Immature natural killer cell (primary cell): Measurements from ENCODE around the gene MRPL36. TPM values are rescaled to one million over a fixed set of nuclear protein-coding genes. Genes with fewer than 3 reads are reported as not detected.

Experiments used
- DNase-seq, 3 donors: peaks; one replicate each; pipeline ENCODE4 v3.0.0; 2022; ENCODE audit warnings: mixed read lengths in 1 of 3
- H3K27ac Mint-ChIP-seq, 6 donors: one replicate each; pipeline ENCODE4 v1.8.0; 2020; ENCODE audit warnings: mixed read lengths in 6 of 6, mild to moderate bottlenecking in 5 of 6, inconsistent platforms in 4 of 6, moderate library complexity in 3 of 6
- H3K27me3 Mint-ChIP-seq, 3 donors: one replicate each; pipeline ENCODE4 v1.8.0; 2020 to 2021; ENCODE audit warnings: low read depth in 3 of 3, mild to moderate bottlenecking in 3 of 3, mixed read lengths in 3 of 3, moderate library complexity in 3 of 3, inconsistent platforms in 1 of 3
- H3K36me3 Mint-ChIP-seq, 3 donors: one replicate each; pipeline ENCODE4 v1.8.0; 2020; ENCODE audit warnings: mixed read lengths in 3 of 3, inconsistent platforms in 2 of 3, mild to moderate bottlenecking in 2 of 3
- H3K4me1 Mint-ChIP-seq, 2 donors: one replicate each; pipeline ENCODE4 v1.8.0; 2020; ENCODE audit warnings: inconsistent platforms in 2 of 2, mild to moderate bottlenecking in 2 of 2, mixed read lengths in 2 of 2, moderate library complexity in 1 of 2
- H3K4me3 Mint-ChIP-seq, 5 donors: one replicate each; pipeline ENCODE4 v1.8.0; 2020; ENCODE audit warnings: mild to moderate bottlenecking in 5 of 5, mixed read lengths in 5 of 5, inconsistent platforms in 3 of 5, moderate library complexity in 3 of 5
- H3K9me3 Mint-ChIP-seq, 6 donors: one replicate each; pipeline ENCODE4 v1.8.0; 2020; ENCODE audit warnings: mild to moderate bottlenecking in 6 of 6, mixed read lengths in 6 of 6, inconsistent platforms in 4 of 6, moderate library complexity in 3 of 6
- polyA plus RNA-seq, 3 donors: library from polyadenylated mRNA; unstranded; fragments of 300-500 nt; fragmentation: Illumina TruSeq; gene quantifications; one replicate each; pipeline ENCODE4 v1.2.3, GENCODE V29; 2021

The MRPL36 gene
- polyA plus RNA-seq, 3 donors from 2014 or later, result 86.5 to 142 (median 87.6) TPM

GRCh38 chr5:1772634-1773033, 27.0 kb downstream of the MRPL36 start:
- H3K4me3 Mint-ChIP-seq, result no peak overlapping the region
- no peak for DNase-seq
- H3K27ac Mint-ChIP-seq, result no peak overlapping the region
- no peaks in the 10 kb centered on the region for H3K9me3 Mint-ChIP-seq
- H3K36me3 Mint-ChIP-seq, result no peaks in the 10 kb centered on the region
- no peaks in the 10 kb centered on the region for H3K4me1 Mint-ChIP-seq
- peaks cover 2 to 9% (median 4%) of the 10 kb centered on the region in 3 donors for H3K27me3 Mint-ChIP-seq

DNA sequence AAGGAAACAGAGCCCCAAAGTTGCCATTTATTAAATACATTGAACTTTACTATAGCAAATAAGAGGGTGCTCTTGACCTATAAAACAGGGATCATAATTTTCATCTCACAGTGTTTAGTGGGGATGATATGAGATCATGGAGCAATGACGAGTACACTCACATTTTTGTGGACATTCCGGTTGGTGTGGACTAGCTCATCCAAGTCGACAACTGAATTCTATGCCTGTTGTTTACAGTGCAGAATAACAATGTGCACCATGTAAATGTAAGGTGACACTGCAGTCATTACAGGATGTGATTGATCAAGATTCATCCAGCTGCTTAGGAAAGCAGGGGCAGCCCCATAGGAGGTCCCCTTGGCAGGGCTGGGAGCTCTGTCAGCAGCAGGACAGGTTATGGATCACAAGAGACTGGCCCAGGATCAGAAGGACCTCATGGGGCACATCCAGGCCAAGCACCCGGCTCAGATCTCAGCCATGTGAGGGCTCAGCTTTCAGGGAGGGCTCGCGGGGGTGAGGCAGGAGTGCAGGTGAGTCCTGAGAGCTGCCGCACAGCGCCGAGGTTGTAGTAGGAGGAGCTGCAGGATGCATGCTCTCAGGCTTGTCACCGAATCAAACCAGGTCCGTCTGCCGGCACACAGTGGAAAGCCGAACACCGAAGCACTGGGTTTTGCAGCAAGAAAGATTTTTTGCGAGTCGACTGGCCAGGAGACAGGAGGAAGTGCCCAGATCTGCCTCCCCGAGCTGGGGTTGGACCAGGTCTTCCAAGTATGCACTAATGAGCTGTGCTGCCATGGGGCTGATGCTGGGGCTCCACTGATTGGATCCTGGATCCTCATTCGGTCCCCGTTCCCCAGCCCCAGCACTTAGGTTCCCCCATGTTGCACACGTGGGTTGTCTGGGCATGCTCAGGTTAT, 28.2 kb downstream of the MRPL36 start:
- Mint-ChIP-seq H3K9me3 (no peaks in the 10 kb centered on the region), H3K36me3 (no peaks in the 10 kb centered on the region), H3K4me3 (no peak overlapping the region), H3K27me3 (peaks cover 2 to 7% (median 4%) of the 10 kb centered on the region in 3 donors), H3K27ac (no peak overlapping the region), H3K4me1 (no peaks in the 10 kb centered on the region)
- DNase-seq, result no peak

DNA sequence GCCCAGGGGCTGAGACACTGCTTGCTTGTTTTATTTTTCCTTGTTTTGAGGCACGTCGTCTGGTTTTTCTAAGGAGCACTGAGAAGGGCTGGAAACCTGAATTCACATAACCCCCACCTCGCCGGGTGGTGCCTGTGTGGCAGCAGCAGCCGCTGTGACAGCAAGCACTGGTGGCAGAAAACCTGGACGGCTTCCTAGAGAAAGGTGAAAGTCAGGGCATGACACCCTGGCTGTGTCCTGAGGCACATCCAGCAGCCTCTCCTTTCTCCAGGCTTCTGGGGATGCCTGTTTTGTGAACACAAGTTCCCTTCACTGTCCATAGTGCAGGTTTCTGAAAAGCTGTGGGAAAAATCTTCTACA, 29.2 kb downstream of the MRPL36 start:
- no peak overlapping the region for H3K4me3 Mint-ChIP-seq
- H3K4me1 Mint-ChIP-seq, result no peaks in the 10 kb centered on the region
- DNase-seq, result no peak
- no peaks in the 10 kb centered on the region for H3K9me3 Mint-ChIP-seq
- no peaks in the 10 kb centered on the region for H3K36me3 Mint-ChIP-seq
- H3K27me3 Mint-ChIP-seq, result peaks cover 2 to 6% (median 4%) of the 10 kb centered on the region in 3 donors
- H3K27ac Mint-ChIP-seq, result no peak overlapping the region

- Mint-ChIP-seq H3K4me3 (no peak overlapping the region), H3K27ac (no peak overlapping the region), H3K36me3 (no peaks in the 10 kb centered on the region), H3K4me1 (no peaks in the 10 kb centered on the region), H3K9me3 (no peaks in the 10 kb centered on the region), H3K27me3 (peaks cover 0 to 6% (median 4%) of the 10 kb centered on the region in 3 donors)
- no peak for DNase-seq
These were observed 29.7 kb downstream of the MRPL36 start for GRCh38 chr5:1769752-1770442.

GRCh38 chr5:1769017-1769640, 30.5 kb downstream of the MRPL36 start:
- Mint-ChIP-seq H3K27me3 (peaks cover 0 to 6% (median 6%) of the 10 kb centered on the region in 3 donors), H3K9me3 (no peaks in the 10 kb centered on the region), H3K27ac (no peak overlapping the region), H3K4me1 (no peaks in the 10 kb centered on the region), H3K36me3 (no peaks in the 10 kb centered on the region), H3K4me3 (no peak overlapping the region)
- DNase-seq, result no peak

DNA sequence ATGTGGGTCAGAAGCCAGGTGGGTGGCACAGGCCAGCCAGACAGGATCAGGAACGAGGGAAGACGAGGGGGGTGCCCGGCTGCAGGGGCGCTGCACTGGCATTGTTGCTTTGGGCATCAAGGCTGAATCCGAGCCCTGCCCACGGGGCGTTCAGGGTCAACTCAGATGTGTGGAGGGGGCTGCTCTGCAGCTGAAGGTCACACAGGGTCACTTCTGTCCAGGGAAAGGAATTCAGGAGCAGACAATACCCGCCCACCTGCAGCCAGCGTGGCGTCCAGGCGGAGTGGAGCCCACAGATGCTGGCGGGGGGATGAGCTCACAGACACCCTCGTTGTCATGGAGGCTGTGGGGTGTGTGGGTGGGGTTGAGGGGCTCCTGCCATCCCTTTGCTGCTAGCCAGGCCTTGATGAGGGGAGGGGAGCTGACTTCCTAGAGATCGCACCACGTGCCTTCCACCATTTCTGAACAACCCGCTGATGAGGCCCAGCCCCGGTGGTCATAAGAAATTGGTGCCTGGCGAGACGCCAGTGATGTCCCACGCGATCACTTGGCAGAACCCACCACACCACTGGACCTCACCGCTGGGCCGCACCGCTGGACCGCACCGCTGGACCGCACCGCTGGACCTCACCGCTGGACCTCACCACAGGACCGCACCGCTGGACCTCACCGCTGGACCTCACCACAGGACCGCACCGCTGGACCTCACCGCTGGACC, 31.2 kb downstream of the MRPL36 start:
- Mint-ChIP-seq H3K27me3 (peaks cover 0 to 6% (median 6%) of the 10 kb centered on the region in 3 donors), H3K4me3 (no peak overlapping the region), H3K4me1 (no peaks in the 10 kb centered on the region), H3K27ac (no peak overlapping the region), H3K36me3 (no peaks in the 10 kb centered on the region), H3K9me3 (no peaks in the 10 kb centered on the region)
- no peak for DNase-seq

GRCh38 chr5:1767524-1768282, 31.9 kb downstream of the MRPL36 start:
- no peak for DNase-seq
- Mint-ChIP-seq H3K36me3 (no peaks in the 10 kb centered on the region), H3K9me3 (no peaks in the 10 kb centered on the region), H3K27me3 (peaks cover 0 to 6% (median 2%) of the 10 kb centered on the region in 3 donors), H3K4me1 (no peaks in the 10 kb centered on the region), H3K4me3 (no peak overlapping the region), H3K27ac (no peak overlapping the region)

- H3K4me3 Mint-ChIP-seq, result no peak overlapping the region
- no peaks in the 10 kb centered on the region for H3K4me1 Mint-ChIP-seq
- no peak for DNase-seq
- no peaks in the 10 kb centered on the region for H3K36me3 Mint-ChIP-seq
- no peak overlapping the region for H3K27ac Mint-ChIP-seq
- peaks cover 0 to 6% (median 2%) of the 10 kb centered on the region in 3 donors for H3K27me3 Mint-ChIP-seq
- no peaks in the 10 kb centered on the region for H3K9me3 Mint-ChIP-seq
These were observed 33.8 kb downstream of the MRPL36 start for GRCh38 chr5:1765880-1766235.

DNA sequence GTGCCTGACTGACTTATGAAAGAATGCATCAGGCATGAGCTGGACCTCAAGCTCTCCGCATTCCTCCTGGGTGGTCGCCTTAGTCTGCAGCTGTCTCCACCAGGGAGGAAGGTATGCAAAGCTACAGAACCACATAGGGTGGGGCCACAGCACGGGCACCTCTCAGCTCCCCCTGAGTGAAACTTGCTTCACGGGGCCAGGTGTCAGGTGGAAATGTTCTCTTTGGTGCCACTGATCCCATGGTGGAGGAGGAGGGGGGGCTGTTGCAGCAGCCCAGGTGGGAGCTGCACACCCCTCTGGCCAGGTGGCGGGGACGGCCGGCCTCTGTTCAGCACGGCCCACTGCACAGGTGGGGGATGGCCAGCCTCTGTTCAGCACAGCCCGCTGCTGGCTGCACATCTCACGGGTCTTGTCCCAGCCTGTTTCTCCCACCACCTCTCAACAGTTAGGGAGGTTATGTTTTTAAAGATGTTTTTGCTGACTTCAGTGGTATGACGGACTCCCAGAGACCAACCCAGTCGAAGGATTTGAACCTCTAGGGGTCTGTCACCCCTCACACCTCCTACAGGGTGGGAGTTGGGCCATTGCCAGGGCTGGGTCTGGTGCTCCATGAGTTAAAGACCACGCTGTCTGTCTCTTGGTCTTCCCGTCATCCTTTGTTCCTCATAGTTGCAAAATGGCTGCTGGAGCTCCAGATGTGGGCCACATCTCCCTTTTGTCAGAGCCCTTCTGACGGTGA, 34.3 kb downstream of the MRPL36 start:
- Mint-ChIP-seq H3K4me1 (no peaks in the 10 kb centered on the region), H3K9me3 (no peaks in the 10 kb centered on the region), H3K27ac (no peak overlapping the region), H3K4me3 (no peak overlapping the region), H3K36me3 (no peaks in the 10 kb centered on the region), H3K27me3 (peaks cover 0 to 6% (median 2%) of the 10 kb centered on the region in 3 donors)
- DNase-seq, result no peak

DNA sequence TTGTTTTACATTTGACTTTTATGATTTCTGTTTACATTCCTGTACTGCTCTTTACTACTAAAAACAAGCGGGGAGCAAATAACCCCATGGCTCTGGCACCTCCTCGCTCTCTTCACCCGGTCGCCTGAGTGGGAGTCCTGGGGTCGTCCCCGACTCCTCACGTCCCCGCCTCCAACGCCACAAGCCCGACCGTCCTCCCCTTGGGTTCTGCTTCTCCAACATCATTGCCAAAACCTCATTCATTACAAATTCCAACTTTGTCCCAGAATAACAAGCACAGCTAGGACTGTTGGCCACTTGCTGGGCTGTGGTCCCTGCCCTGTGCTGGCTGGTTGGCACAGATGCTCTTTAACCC, 35.1 kb downstream of the MRPL36 start:
- DNase-seq, result no peak
- no peak overlapping the region for H3K27ac Mint-ChIP-seq
- no peaks in the 10 kb centered on the region for H3K4me1 Mint-ChIP-seq
- H3K4me3 Mint-ChIP-seq, result no peak overlapping the region
- H3K9me3 Mint-ChIP-seq, result no peaks in the 10 kb centered on the region
- no peaks in the 10 kb centered on the region for H3K36me3 Mint-ChIP-seq
- peaks cover 0 to 3% (median 2%) of the 10 kb centered on the region in 3 donors for H3K27me3 Mint-ChIP-seq

GRCh38 chr5:1763960-1764605, 35.6 kb downstream of the MRPL36 start:
- Mint-ChIP-seq H3K4me1 (no peaks in the 10 kb centered on the region), H3K27me3 (peaks cover 0 to 2% (median 1%) of the 10 kb centered on the region in 3 donors), H3K27ac (no peak overlapping the region), H3K36me3 (no peaks in the 10 kb centered on the region), H3K4me3 (no peak overlapping the region), H3K9me3 (no peaks in the 10 kb centered on the region)
- DNase-seq, result no peak

DNA sequence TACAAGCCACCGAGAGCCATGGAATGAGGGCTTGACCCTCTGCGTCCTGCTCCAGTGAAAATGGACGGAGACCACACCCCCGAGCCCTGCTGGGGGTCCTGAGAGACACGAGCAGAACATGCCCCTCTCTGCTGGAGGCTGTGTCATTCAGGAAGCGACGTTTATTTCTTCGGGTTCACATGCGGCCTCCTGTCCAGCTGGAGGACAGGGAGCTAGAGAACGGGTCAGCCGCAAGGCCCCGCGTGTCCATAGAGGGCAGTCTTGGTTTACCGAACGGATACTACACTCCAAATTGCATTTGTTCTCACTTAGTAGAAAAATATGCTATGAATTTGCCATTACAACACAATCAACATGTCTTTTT, 36.1 kb downstream of the MRPL36 start:
- Mint-ChIP-seq H3K27me3 (peaks cover 0 to 5% (median 1%) of the 10 kb centered on the region in 3 donors), H3K27ac (no peak overlapping the region), H3K9me3 (peaks cover 0 to 2% (median 0%) of the 10 kb centered on the region in 6 donors), H3K36me3 (no peaks in the 10 kb centered on the region), H3K4me1 (no peaks in the 10 kb centered on the region), H3K4me3 (no peak overlapping the region)
- peak in 2 of 3 donors; percentile 10 to 25 for DNase-seq
